HG03342 (cell line): ENCODE results near the gene RAD18.

ENCODE experiments used
- ATAC-seq: cut with Tn5 transposase; IDR thresholded peaks from one replicate; pipeline ENCODE4 v1.9.1; 2021; ENCODE audit warnings: mild to moderate bottlenecking, moderate library complexity; ENCODE audit not compliant: unreplicated experiment

RAD18 gene

GRCh38 chr3:8986741-8987140 is 23.5 kb upstream of the RAD18 start:
- no peak for ATAC-seq

- no peak for ATAC-seq
These were observed 22.6 kb upstream of the RAD18 start for GRCh38 chr3:8985876-8986275.

DNA sequence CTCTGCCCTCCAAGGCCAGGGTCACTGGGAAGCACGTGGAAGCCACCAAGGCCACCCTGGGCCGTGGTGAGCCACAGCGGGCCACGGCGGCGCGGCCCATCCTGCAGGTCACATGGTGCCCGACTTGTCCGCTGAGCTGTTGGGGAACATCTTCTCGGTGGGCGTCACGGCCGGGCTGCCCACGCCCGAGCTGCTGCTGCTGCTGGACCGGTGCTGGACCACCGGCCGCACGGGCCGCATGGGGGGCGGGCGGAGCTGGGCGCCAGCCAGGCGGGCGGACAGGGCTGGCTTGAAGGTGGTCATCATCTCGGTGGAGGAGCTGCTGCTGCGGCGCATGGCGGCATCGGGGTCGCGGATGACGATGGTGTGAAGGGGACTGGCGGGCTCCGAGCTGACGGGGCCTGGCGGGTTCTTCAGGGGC is 22.1 kb upstream of the RAD18 start:
- no peak for ATAC-seq

- ATAC-seq, result no peak
These were observed 21.3 kb upstream of the RAD18 start for GRCh38 chr3:8984526-8984925.

DNA sequence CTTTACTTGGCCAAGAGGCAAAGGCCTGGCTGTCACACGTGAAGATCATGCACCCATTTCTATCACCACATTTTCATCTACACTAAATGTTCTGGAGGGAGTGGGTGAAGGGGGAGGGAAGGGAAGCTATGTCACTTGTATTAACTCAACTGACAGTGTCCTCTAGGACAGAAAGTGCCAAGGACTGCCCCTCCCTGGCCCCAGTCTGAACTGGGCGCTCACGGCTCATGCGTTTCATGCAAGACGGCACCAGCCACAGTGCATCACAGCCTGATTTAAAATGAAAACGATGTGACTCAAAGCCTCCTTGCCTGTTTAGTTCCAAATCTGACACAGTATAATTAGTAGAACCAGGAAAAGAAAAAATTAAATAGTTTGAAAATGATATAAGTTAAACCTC is 20.8 kb upstream of the RAD18 start:
- ATAC-seq, result no peak

GRCh38 chr3:8983591-8983990 is 20.3 kb upstream of the RAD18 start:
- ATAC-seq, result no peak

- no peak for ATAC-seq
These were observed 19.8 kb upstream of the RAD18 start for GRCh38 chr3:8983026-8983425.

GRCh38 chr3:8982509-8982908 is 19.2 kb upstream of the RAD18 start:
- ATAC-seq, result no peak

DNA sequence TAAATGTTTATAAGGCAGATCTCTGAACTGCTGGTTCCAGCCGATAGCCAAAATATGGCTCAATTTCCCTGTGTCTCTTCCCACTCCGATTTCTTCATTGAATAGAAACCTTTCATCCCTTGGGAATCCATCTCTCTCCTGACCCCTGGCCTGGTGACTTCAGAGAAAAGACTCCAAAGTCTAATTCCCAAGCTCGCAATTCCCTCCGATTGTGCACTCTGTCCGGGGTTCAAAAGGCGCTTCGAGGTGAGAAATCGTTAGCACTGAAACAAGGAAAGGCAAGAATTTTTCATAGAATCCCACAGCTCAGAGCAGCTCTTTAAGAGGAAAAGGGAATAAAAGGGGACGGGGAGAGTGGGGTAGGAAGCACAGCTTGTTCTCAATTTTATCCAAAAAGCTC is 18.4 kb upstream of the RAD18 start:
- ATAC-seq, result no peak

DNA sequence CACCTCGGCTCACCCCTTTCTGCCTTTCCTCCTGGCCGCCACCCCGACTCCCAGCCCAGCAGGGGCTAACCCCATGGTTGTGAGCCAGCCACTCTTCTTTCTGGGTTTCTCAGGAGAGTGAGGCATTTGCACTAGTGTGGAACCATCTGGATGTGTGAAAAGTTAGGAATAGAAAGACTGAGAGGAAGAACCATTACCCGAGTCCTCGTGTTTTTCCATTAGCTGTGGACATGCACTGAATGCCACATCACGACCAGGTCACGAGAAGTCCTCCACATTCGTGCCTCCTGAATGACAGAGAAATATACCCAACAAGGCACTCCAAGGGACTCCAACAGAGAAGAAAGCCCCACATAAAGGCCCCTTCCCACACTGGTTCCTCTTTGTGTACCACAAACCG is 18.0 kb upstream of the RAD18 start:
- ATAC-seq, result no peak

DNA sequence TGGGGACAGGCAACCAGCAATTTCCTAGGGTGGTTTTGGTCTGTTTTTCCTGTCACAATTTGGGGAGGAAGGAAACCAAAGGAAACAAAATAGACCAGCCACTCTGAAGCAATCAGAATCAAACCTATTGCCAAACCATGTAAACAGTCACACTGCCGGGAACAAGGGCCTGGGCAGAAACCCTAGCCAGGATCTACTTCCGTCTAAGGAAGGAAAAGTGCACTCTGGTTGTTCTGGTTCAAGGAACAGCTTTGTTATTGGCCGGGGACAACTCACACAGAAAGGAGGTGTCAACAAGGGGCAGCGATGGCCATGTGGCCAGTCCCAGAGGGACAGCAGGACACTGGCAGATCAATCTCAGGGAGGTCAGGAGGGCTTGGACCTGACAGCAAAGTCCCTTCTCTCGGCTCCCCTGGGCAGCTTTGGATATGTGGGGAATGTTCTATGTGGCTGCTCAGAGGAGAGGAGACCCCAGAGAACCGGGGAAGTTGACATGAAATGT is 17.5 kb upstream of the RAD18 start:
- no peak for ATAC-seq

DNA sequence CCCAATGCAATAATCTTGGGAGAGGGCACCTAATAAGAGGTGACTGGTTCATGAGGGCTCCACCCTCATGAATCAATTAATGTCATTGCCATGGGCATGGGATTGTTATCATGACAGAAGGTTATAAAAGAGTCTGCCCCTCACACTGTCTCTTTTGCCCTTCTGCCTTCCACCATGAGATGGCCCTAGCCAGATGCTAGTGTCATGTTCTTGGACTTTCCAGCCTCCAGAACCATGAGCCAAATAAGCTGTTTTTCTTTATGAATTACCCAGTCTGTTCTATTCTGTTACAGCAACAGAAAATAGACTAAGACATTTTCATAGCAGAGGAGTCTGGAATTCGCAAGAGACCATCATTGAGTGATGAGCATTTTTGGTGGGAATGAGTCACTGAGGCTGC is 16.0 kb upstream of the RAD18 start:
- ATAC-seq, result no peak

- no peak for ATAC-seq
These were observed 15.3 kb upstream of the RAD18 start for GRCh38 chr3:8978551-8978950.

DNA sequence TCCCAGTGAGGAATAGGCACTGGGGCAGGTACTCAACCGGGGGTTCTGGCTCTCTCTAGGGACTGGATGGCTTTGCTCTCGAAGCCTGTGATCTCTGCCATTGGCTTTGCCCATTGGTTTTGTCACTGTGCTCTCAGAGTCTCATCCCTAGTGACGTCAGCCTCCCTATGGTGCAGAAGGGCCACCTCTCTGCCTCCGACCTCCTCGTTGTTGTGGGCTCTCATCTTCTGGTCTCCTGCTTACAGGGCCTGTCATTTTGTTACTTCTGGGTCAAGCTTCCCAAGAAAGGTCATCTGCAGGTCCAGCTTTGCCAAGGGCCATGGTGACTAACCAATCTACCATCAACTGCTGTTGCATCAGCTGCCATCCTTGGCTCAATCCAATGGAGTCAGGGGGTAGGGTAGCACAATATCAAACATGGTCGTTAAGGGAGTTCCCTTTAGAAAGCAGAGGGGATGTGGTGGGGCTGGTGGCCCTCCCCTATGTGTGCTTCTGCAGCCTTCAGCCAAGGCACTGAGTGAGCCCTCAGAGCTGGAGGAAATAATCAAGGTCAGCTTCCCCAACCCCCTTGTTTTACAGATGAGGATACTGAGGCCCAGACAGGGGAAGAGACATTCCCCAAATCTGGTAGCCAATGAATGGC is 13.4 kb upstream of the RAD18 start:
- no peak for ATAC-seq

GRCh38 chr3:8975081-8976020 is 12.1 kb upstream of the RAD18 start:
- no peak for ATAC-seq

DNA sequence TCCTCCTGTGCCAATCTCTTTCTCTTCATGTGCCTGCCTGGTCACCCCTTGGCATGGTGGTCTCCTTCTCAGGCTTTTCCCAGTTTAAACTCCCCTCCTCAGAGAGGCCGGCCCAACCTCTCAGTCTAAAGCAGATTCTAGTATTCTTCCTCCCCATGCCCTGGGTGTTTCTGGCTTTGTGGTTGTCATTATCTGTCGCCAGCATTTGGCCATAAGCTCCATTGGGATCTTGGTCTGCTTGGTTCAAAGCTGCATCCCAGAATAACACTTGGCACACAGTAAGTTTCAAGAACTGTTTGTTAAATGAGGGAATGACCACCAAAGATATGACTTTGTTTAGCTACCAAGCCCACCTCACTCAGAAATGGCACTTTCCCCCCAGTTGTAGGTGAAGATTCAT is 11.2 kb upstream of the RAD18 start:
- no peak for ATAC-seq

GRCh38 chr3:8972639-8973038 is 9.4 kb upstream of the RAD18 start:
- peak; percentile 46 for ATAC-seq

GRCh38 chr3:8970971-8971589 is 7.8 kb upstream of the RAD18 start:
- peak; percentile 65 for ATAC-seq

GRCh38 chr3:8969241-8969640 is 6.0 kb upstream of the RAD18 start:
- ATAC-seq, result no peak

DNA sequence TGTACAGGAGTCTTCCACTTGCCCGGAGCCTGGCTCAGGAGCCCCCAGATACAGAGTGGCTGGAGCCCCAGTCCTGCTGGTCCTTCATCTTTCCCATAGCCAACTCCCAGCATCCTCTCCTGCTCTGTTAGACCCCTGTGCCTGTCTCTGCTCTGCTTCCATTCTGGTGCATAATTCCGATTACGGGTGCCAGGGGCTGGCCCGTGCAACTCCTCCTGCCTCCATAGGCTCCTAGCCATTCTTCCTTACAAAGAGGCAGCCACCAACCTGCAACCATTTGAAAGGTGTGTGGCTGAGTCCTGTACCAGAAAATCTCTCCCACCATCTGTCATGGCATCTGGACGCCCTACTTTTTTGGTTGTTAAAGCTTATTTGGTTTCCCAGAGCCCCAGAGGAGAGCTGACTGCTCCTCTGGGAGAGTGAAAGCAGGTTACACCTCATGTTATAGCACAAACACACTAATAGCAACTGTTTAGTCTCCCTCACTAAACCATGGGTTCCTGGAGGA is 5.2 kb upstream of the RAD18 start:
- no peak for ATAC-seq

GRCh38 chr3:8967553-8967952 is 4.3 kb upstream of the RAD18 start:
- no peak for ATAC-seq
